IMR-90 (cell line): ENCODE measurements around the gene CASTOR1. TPM values are rescaled to one million over a fixed set of nuclear protein-coding genes. Genes with fewer than 3 reads are reported as not detected.

ENCODE experiments used
- ATAC-seq: fragments of 200-7000 bp; cut with Tn5 transposase; 2 replicates; pipeline ENCODE4 v1.9.1; 2020; ENCODE audit warnings: low read depth, mild to moderate bottlenecking, moderate library complexity
- BruUV-seq: library from RNA; stranded (reverse); fragments of 400-500 nt; replicated peaks from 2 replicates; lab custom pipeline; 2021; lab: Mats Ljungman, UMichigan
- CTCF ChIA-PET: fragments of 300-600 bp; formaldehyde crosslinking; extraction: SDS; loops from one replicate; lab custom pipeline; 2021; ENCODE audit warnings: antibody characterized with exemption; lab: Yijun Ruan, JAX
- POLR2A ChIA-PET: fragments of 300-600 bp; sonication (Branson Sonifier 250); formaldehyde crosslinking; loops from one replicate; lab custom pipeline; 2022; ENCODE audit warnings: antibody characterized with exemption; ENCODE audit not compliant: unreplicated experiment; lab: Charles Lee
- DNase-seq: peaks from one replicate; pipeline ENCODE4 v3.0.0; 2013
- H2AFZ ChIP-seq: replicated peaks from 2 replicates; pipeline ENCODE3; 2013; ENCODE audit warnings: low read length, mild to moderate bottlenecking; ENCODE audit not compliant: poor library complexity
- H2AK5ac ChIP-seq: 2 replicates; pipeline ENCODE4 v1.6.1; 2013; ENCODE audit warnings: low read depth, low read length, inconsistent platforms
- H2AK9ac ChIP-seq: replicated peaks from 2 replicates; pipeline ENCODE3; 2013; ENCODE audit warnings: mild to moderate bottlenecking, low read depth, low read length, moderate library complexity; ENCODE audit not compliant: poor library complexity
- H2BK120ac ChIP-seq: 2 replicates; pipeline ENCODE4 v1.6.1; 2013; ENCODE audit warnings: low read depth, low read length, inconsistent platforms
- H2BK15ac ChIP-seq: 3 replicates; pipeline ENCODE4 v1.6.1; 2013; ENCODE audit warnings: low read depth, low read length, inconsistent platforms
- H2BK20ac ChIP-seq: 2 replicates; pipeline ENCODE4 v1.6.1; 2013; ENCODE audit warnings: low read depth, mild to moderate bottlenecking, inconsistent platforms, low read length, moderate library complexity
- H2BK5ac ChIP-seq: 2 replicates; pipeline ENCODE4 v1.6.1; 2013; ENCODE audit warnings: mild to moderate bottlenecking, low read depth, low read length, inconsistent platforms; ENCODE audit not compliant: poor library complexity, severe bottlenecking
- H3K14ac ChIP-seq: replicated peaks from 2 replicates; pipeline ENCODE4 v1.6.1; 2013; ENCODE audit warnings: low read depth, low read length, inconsistent platforms
- H3K18ac ChIP-seq: 2 replicates; pipeline ENCODE4 v1.6.1; 2013; ENCODE audit warnings: low read depth, low read length, control low read depth
- H3K23ac ChIP-seq: 2 replicates; pipeline ENCODE4 v1.6.1; 2013; ENCODE audit warnings: low read depth, low read length, inconsistent platforms
- H3K27ac ChIP-seq: 2 replicates; pipeline ENCODE4 v1.5.1; 2013; ENCODE audit warnings: mild to moderate bottlenecking, control low read depth, low read length; ENCODE audit not compliant: insufficient read depth
- H3K27me3 ChIP-seq: 2 replicates; pipeline ENCODE4 v1.6.1; 2013; ENCODE audit warnings: low read length; ENCODE audit not compliant: control insufficient read depth, insufficient read depth
- H3K36me3 ChIP-seq: 2 replicates; pipeline ENCODE4 v1.6.1; 2013; ENCODE audit warnings: low read length, mixed read lengths; ENCODE audit not compliant: control insufficient read depth, insufficient read depth
- H3K4ac ChIP-seq: 2 replicates; pipeline ENCODE4 v1.6.1; 2013; ENCODE audit warnings: low read depth, low read length, inconsistent platforms
- H3K4me1 ChIP-seq: 2 replicates; pipeline ENCODE4 v1.6.1; 2013; ENCODE audit warnings: low read length, mixed read lengths; ENCODE audit not compliant: control insufficient read depth, insufficient read depth
- H3K4me2 ChIP-seq: 2 replicates; pipeline ENCODE4 v1.6.1; 2013; ENCODE audit warnings: low read depth, mild to moderate bottlenecking, control low read depth, low read length, moderate library complexity
- H3K4me3 ChIP-seq: 2 replicates; pipeline ENCODE4 v1.5.1; 2013; ENCODE audit warnings: low read depth, mild to moderate bottlenecking, control low read depth, low read length, moderate library complexity; ENCODE audit not compliant: insufficient read depth
- H3K56ac ChIP-seq: 2 replicates; pipeline ENCODE4 v1.6.1; 2013; ENCODE audit warnings: low read length, inconsistent platforms; ENCODE audit not compliant: insufficient read depth; ENCODE audit errors: extremely low read depth
- H3K79me1 ChIP-seq, 2 experiments: 2 replicates each; pipeline ENCODE4 v1.6.1; 2013; ENCODE audit warnings: low read length in 2 of 2, inconsistent platforms in 1 of 2, low read depth in 1 of 2
- H3K9ac ChIP-seq: 2 replicates; pipeline ENCODE4 v1.6.1; 2013; ENCODE audit warnings: low read depth, low read length, control low read depth
- H3K9me1 ChIP-seq: 2 replicates; pipeline ENCODE4 v1.6.1; 2013; ENCODE audit warnings: low read length, inconsistent platforms; ENCODE audit not compliant: insufficient read depth
- H3K9me3 ChIP-seq: 2 replicates; pipeline ENCODE4 v1.6.1; 2013; ENCODE audit warnings: low read length; ENCODE audit not compliant: control insufficient read depth, insufficient read depth
- H4K20me1 ChIP-seq: 2 replicates; pipeline ENCODE4 v1.6.1; 2013; ENCODE audit warnings: low read length, inconsistent platforms; ENCODE audit not compliant: insufficient read depth
- H4K5ac ChIP-seq: 2 replicates; pipeline ENCODE4 v1.6.1; 2013; ENCODE audit warnings: mild to moderate bottlenecking, low read depth, low read length, control low read depth
- H4K8ac ChIP-seq, 2 experiments: 2 replicates each; pipeline ENCODE4 v1.6.1; 2013; ENCODE audit warnings: low read depth in 2 of 2, low read length in 2 of 2, control low read depth in 1 of 2, inconsistent platforms in 1 of 2
- H4K91ac ChIP-seq: 2 replicates; pipeline ENCODE4 v1.6.1; 2013; ENCODE audit warnings: low read depth, low read length, inconsistent platforms; ENCODE audit not compliant: insufficient read depth
- CHD1 ChIP-seq: IDR thresholded peaks from 2 replicates; pipeline ENCODE4 v1.6.1; 2012; ENCODE audit warnings: low read depth, low read length, improper control_type of control experiment
- MAZ ChIP-seq: IDR thresholded peaks from 2 replicates; pipeline ENCODE4 v1.6.1; 2012; ENCODE audit warnings: low read depth, mild to moderate bottlenecking, low read length, improper control_type of control experiment, moderate library complexity, borderline replicate concordance
- MXI1 ChIP-seq: IDR thresholded peaks from 2 replicates; pipeline ENCODE4 v1.6.1; 2012; ENCODE audit warnings: low read depth, mild to moderate bottlenecking, low read length, moderate library complexity, borderline replicate concordance
- POLR2A ChIP-seq: IDR thresholded peaks from 2 replicates; pipeline ENCODE4 v1.6.1; 2012; ENCODE audit warnings: mild to moderate bottlenecking, low read depth, low read length
- SMC3 ChIP-seq: fragments of 150-350 bp; IDR thresholded peaks from 2 replicates; pipeline ENCODE4 v1.6.1; 2016; ENCODE audit warnings: low read depth, mild to moderate bottlenecking, antibody characterized with exemption, low read length, moderate library complexity
- USF2 ChIP-seq: fragments of 150-350 bp; IDR thresholded peaks from 2 replicates; pipeline ENCODE4 v1.6.1; 2017; ENCODE audit warnings: mild to moderate bottlenecking, antibody characterized with exemption, low read length, low read depth
- WGBS, 2 experiments: methylation state at CpG; one replicate each; pipeline versions ENCODE4 v1.1.5 to v1.1.7; 2013; ENCODE audit warnings: missing lambda C conversion rate in 2 of 2; ENCODE audit not compliant: insufficient read length in 1 of 2; ENCODE audit errors: extremely low coverage in 2 of 2; 5-methylcytosine and 5-hydroxymethylcytosine counted together
- dilution Hi-C: fragments of 300-500 bp; cut with HindIII; formaldehyde crosslinking; loops from one replicate; pipeline ENCODE4 v1.14.3; 2018; ENCODE audit warnings: low sequenced_read_pairs; ENCODE audit not compliant: unreplicated experiment
- in situ Hi-C: fragments of 300-500 bp; cut with MboI; formaldehyde crosslinking; loops from 3 replicates; pipeline ENCODE4 v1.14.3; 2019; ENCODE audit warnings: low sequenced_read_pairs, inconsistent platforms, mixed read lengths
- intact Hi-C: fragments of 100-400 bp; cut with micrococcal nuclease; formaldehyde crosslinking; loops from 2 replicates; pipeline ENCODE4 v1.10.0; 2022
- polyA plus RNA-seq, 3 experiments: library from polyadenylated mRNA; depleted of rRNA; stranded (reverse); fragments of >200 nt; gene quantifications; 2 replicates each; pipeline ENCODE4 v1.2.3, GENCODE V29; 2012; ENCODE audit warnings: low replicate concordance in 1 of 3
- total RNA-seq: library from RNA; depleted of rRNA; stranded (reverse); fragments of >200 nt; gene quantifications from 2 replicates; pipeline ENCODE4 v1.2.3, GENCODE V29; 2012

CASTOR1 gene
- total and polyA plus RNA-seq, 2 of the 4 experiments (the other 2 are of a cell fraction) = 10.6 to 23.5 TPM

- peaks cover 27% of the 10 kb centered on the region for H3K9me1 ChIP-seq
- ChIA-PET CTCF (no interaction called here), POLR2A (interaction anchor here (0.9 kb wide), 4 partner anchors 10 to 49 kb away, joined by 3 to 7 read pairs (median 4); no protein-coding TSS in a partner anchor)
- H2AFZ ChIP-seq = peak within 1 kb of the TSS; percentile 91
- H3K9me3 ChIP-seq = no peaks in the 10 kb centered on the region
- WGBS, 2 experiments = 1% methylated on average over 23 of the region's 69 CpGs; no CpG with 5 or more reads in 1 of the 2 experiments
- ATAC-seq = peak; percentile 92
- intact Hi-C loops = loop anchor here (2.0 kb wide), 1 partner anchor 38 kb away; the partner anchor contains the start of gene CASTOR1
- H2AK5ac ChIP-seq = peak within 1 kb of the TSS; percentile 90
- H2BK15ac ChIP-seq = no peak within 1 kb of the TSS; the same call in 2 of the 3 replicates
- H4K20me1 ChIP-seq = peaks cover 33% of the 10 kb centered on the region
- H3K9ac ChIP-seq = peak within 1 kb of the TSS; percentile 90
- peaks cover 17 to 47% of the 10 kb centered on the region in 2 experiments for H3K79me1 ChIP-seq
- in situ Hi-C loops = no loop called here
- H4K8ac ChIP-seq = peak within 1 kb of the TSS; percentile 32 to 71; a peak in 3 of 4 replicates
- H2BK20ac ChIP-seq = no peak within 1 kb of the TSS
- H4K5ac ChIP-seq = peak within 1 kb of the TSS; percentile 67
- peak within 1 kb of the TSS; percentile 97 for H3K4me3 ChIP-seq
- TF ChIP-seq MAZ (peak; percentile 67; the same call in 1 of the 2 replicates), SMC3 (no peak), POLR2A (peak; percentile 94), USF2 (no peak), MXI1 (no peak), CHD1 (no peak)
- peak within 1 kb of the TSS; percentile 77; the same call in 1 of the 2 replicates for H3K23ac ChIP-seq
- peak within 1 kb of the TSS; percentile 69 for H3K14ac ChIP-seq
- peak within 1 kb of the TSS; percentile 47; the same call in 1 of the 2 replicates for H3K56ac ChIP-seq
- H2BK120ac ChIP-seq = peak within 1 kb of the TSS; percentile 18; the same call in 1 of the 2 replicates
- peak within 1 kb of the TSS; percentile 63 for H3K18ac ChIP-seq
- no peaks in the 10 kb centered on the region for H3K27me3 ChIP-seq
- H2AK9ac ChIP-seq = peak within 1 kb of the TSS; percentile 90
- H3K4me2 ChIP-seq = peak within 1 kb of the TSS; percentile 100
- peaks cover 26% of the 10 kb centered on the region for H3K4me1 ChIP-seq
- H4K91ac ChIP-seq = peak within 1 kb of the TSS; percentile 76
- H2BK5ac ChIP-seq = peak within 1 kb of the TSS; percentile 92
- peak; percentile 86 for DNase-seq
- H3K36me3 ChIP-seq = peaks cover 5% of the 10 kb centered on the region
- dilution Hi-C loops = no loop called here
- peak within 1 kb of the TSS; percentile 91 for H3K27ac ChIP-seq
- peak within 1 kb of the TSS; percentile 81 for H3K4ac ChIP-seq
- no TSS peak for BruUV-seq
Observed at GRCh38 chr22:30326706-30327362, 37.5 kb upstream of the CASTOR1 start, which contains the start of gene TBC1D10A. TSS of gene TBC1D10A (minus strand) at chr22:30326941. CDS start at chr22:30326881, 60 bp downstream.
